ENCODE measurements around the gene EPHB2. TPM values are rescaled to one million over a fixed set of nuclear protein-coding genes. Genes with fewer than 3 reads are reported as not detected.

Gene EPHB2
- total and polyA plus RNA-seq, 2 of the 8 experiments (the other 6 are each of a cell fraction or from before 2014, with no cell fraction given): 15.8 to 17.2 TPM

GRCh38 chr1:22892789-22893188 is 182.2 kb downstream of the EPHB2 start (continued):
- TF ChIP-seq, protein P1, sequence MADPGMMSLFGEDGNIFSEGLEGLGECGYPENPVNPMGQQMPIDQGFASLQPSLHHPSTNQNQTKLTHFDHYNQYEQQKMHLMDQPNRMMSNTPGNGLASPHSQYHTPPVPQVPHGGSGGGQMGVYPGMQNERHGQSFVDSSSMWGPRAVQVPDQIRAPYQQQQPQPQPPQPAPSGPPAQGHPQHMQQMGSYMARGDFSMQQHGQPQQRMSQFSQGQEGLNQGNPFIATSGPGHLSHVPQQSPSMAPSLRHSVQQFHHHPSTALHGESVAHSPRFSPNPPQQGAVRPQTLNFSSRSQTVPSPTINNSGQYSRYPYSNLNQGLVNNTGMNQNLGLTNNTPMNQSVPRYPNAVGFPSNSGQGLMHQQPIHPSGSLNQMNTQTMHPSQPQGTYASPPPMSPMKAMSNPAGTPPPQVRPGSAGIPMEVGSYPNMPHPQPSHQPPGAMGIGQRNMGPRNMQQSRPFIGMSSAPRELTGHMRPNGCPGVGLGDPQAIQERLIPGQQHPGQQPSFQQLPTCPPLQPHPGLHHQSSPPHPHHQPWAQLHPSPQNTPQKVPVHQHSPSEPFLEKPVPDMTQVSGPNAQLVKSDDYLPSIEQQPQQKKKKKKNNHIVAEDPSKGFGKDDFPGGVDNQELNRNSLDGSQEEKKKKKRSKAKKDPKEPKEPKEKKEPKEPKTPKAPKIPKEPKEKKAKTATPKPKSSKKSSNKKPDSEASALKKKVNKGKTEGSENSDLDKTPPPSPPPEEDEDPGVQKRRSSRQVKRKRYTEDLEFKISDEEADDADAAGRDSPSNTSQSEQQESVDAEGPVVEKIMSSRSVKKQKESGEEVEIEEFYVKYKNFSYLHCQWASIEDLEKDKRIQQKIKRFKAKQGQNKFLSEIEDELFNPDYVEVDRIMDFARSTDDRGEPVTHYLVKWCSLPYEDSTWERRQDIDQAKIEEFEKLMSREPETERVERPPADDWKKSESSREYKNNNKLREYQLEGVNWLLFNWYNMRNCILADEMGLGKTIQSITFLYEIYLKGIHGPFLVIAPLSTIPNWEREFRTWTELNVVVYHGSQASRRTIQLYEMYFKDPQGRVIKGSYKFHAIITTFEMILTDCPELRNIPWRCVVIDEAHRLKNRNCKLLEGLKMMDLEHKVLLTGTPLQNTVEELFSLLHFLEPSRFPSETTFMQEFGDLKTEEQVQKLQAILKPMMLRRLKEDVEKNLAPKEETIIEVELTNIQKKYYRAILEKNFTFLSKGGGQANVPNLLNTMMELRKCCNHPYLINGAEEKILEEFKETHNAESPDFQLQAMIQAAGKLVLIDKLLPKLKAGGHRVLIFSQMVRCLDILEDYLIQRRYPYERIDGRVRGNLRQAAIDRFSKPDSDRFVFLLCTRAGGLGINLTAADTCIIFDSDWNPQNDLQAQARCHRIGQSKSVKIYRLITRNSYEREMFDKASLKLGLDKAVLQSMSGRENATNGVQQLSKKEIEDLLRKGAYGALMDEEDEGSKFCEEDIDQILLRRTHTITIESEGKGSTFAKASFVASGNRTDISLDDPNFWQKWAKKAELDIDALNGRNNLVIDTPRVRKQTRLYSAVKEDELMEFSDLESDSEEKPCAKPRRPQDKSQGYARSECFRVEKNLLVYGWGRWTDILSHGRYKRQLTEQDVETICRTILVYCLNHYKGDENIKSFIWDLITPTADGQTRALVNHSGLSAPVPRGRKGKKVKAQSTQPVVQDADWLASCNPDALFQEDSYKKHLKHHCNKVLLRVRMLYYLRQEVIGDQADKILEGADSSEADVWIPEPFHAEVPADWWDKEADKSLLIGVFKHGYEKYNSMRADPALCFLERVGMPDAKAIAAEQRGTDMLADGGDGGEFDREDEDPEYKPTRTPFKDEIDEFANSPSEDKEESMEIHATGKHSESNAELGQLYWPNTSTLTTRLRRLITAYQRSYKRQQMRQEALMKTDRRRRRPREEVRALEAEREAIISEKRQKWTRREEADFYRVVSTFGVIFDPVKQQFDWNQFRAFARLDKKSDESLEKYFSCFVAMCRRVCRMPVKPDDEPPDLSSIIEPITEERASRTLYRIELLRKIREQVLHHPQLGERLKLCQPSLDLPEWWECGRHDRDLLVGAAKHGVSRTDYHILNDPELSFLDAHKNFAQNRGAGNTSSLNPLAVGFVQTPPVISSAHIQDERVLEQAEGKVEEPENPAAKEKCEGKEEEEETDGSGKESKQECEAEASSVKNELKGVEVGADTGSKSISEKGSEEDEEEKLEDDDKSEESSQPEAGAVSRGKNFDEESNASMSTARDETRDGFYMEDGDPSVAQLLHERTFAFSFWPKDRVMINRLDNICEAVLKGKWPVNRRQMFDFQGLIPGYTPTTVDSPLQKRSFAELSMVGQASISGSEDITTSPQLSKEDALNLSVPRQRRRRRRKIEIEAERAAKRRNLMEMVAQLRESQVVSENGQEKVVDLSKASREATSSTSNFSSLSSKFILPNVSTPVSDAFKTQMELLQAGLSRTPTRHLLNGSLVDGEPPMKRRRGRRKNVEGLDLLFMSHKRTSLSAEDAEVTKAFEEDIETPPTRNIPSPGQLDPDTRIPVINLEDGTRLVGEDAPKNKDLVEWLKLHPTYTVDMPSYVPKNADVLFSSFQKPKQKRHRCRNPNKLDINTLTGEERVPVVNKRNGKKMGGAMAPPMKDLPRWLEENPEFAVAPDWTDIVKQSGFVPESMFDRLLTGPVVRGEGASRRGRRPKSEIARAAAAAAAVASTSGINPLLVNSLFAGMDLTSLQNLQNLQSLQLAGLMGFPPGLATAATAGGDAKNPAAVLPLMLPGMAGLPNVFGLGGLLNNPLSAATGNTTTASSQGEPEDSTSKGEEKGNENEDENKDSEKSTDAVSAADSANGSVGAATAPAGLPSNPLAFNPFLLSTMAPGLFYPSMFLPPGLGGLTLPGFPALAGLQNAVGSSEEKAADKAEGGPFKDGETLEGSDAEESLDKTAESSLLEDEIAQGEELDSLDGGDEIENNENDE (IDR thresholded peaks at IDR 0.05; ENCODE audit: insufficient replicate concordance, low read length): no peak
- TF ChIP-seq SIN3A (conservative IDR thresholded peaks at IDR 0.05 in 1 of 2, IDR thresholded peaks at IDR 0.05 in 1 of 2; ENCODE audit: low read depth in 1 of 2, low read length in 2 of 2): no peak
